ENCODE data around the gene C2CD5. TPM values are rescaled to one million over a fixed set of nuclear protein-coding genes. Genes with fewer than 3 reads are reported as not detected.

The C2CD5 gene
- total and polyA plus RNA-seq, 2 of the 4 experiments (the other 2 are of a cell fraction): 14.5 to 15.8 TPM

DNA sequence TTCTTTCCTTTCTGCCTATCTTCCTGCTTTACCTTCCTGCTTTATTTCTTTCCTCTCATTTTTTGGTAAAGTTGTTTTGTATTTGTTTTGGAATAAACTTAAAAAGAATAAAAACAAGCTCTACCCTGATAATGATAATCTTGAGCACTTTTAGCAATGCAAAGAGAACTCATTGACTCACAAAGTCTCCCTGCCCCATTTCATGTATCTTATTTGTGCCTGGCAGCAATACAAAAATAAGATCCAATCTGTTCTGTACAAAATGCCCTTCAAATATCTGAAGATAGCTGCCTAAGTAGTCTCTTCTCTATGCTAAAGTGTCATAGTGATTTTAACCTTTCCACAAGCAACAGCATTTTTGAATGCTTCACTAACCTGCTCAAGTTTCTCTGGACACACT, 49.5 kb upstream of the C2CD5 start:
- Histone ChIP-seq H2AK5ac (ENCODE audit: low read depth, low read length) (no peak overlapping the region), H3K9me1 (ENCODE audit: insufficient read depth, low read length) (no peaks in the 10 kb centered on the region), H3K79me1 (ENCODE audit: low read depth in 1 of 2, low read length in 2 of 2) (no peaks in the 10 kb centered on the region), H3K18ac (ENCODE audit: low read depth, low read length) (no peak overlapping the region), H3K36me3 (ENCODE audit: control insufficient read depth, insufficient read depth, low read length) (no peaks in the 10 kb centered on the region), H2AFZ (replicated peaks; ENCODE audit: low read length, poor library complexity) (no peak overlapping the region), H3K9me3 (ENCODE audit: control insufficient read depth, insufficient read depth, low read length) (no peaks in the 10 kb centered on the region), H3K23ac (ENCODE audit: low read depth, low read length) (no peak overlapping the region), H3K4me2 (ENCODE audit: low read depth, low read length) (no peak overlapping the region), H3K56ac (ENCODE audit: extremely low read depth, insufficient read depth, low read length) (no peak overlapping the region), H3K9ac (ENCODE audit: low read depth, low read length) (no peak overlapping the region), H4K91ac (ENCODE audit: insufficient read depth, low read depth, low read length) (no peak overlapping the region), H3K4me3 (ENCODE audit: insufficient read depth, low read depth, low read length) (no peak overlapping the region), H2BK120ac (ENCODE audit: low read depth, low read length) (no peak overlapping the region), H2BK15ac (ENCODE audit: low read depth, low read length) (no peak overlapping the region), H3K4me1 (ENCODE audit: control insufficient read depth, insufficient read depth, low read length) (no peaks in the 10 kb centered on the region), H4K20me1 (ENCODE audit: insufficient read depth, low read length) (no peaks in the 10 kb centered on the region), H2AK9ac (replicated peaks; ENCODE audit: low read depth, low read length, poor library complexity) (no peak overlapping the region), H3K27ac (ENCODE audit: insufficient read depth, low read length) (no peak overlapping the region), H2BK20ac (ENCODE audit: low read depth, low read length) (no peak overlapping the region), H2BK5ac (ENCODE audit: low read depth, low read length, poor library complexity, severe bottlenecking) (no peak overlapping the region), H4K5ac (ENCODE audit: low read depth, low read length) (no peak overlapping the region), H4K8ac (ENCODE audit: low read depth in 2 of 2, low read length in 2 of 2) (no peak overlapping the region), H3K4ac (ENCODE audit: low read depth, low read length) (no peak overlapping the region), H3K14ac (replicated peaks; ENCODE audit: low read depth, low read length) (no peak overlapping the region), H3K27me3 (ENCODE audit: control insufficient read depth, insufficient read depth, low read length) (no peaks in the 10 kb centered on the region)
- ChIA-PET POLR2A (ENCODE audit: unreplicated experiment) (interaction anchor here (0.6 kb wide), 1 partner anchor 630 kb away, joined by 3 read pairs; no protein-coding TSS in a partner anchor), CTCF (no interaction called here)
- BruUV-seq (replicated peaks): no TSS peak
- no peak for TF ChIP-seq RAD21 (IDR thresholded peaks at IDR 0.05; ENCODE audit: low read length)
- TF ChIP-seq SMC3 (IDR thresholded peaks at IDR 0.05; ENCODE audit: low read depth, low read length): no peak
- TF ChIP-seq FOS (IDR thresholded peaks at IDR 0.05; ENCODE audit: low read depth, low read length): no peak
- TF ChIP-seq BHLHE40 (IDR thresholded peaks at IDR 0.05; ENCODE audit: low read depth, low read length): no peak
- TF ChIP-seq NFE2L2 (IDR thresholded peaks at IDR 0.05; ENCODE audit: low read depth, low read length): no peak
- TF ChIP-seq RCOR1 (IDR thresholded peaks at IDR 0.05; ENCODE audit: insufficient replicate concordance, low read length): no peak
- no peak for TF ChIP-seq RFX5 (IDR thresholded peaks at IDR 0.05; ENCODE audit: low read depth, low read length)
- no peak for TF ChIP-seq CTCF (conservative IDR thresholded peaks at IDR 0.05; ENCODE audit: low read depth, low read length)
- no peak for TF ChIP-seq MXI1 (IDR thresholded peaks at IDR 0.05; ENCODE audit: borderline replicate concordance, low read depth, low read length)
- TF ChIP-seq MAZ (IDR thresholded peaks at IDR 0.05; ENCODE audit: borderline replicate concordance, low read depth, low read length): no peak
- no peak for TF ChIP-seq USF2 (IDR thresholded peaks at IDR 0.05; ENCODE audit: low read depth, low read length)
- TF ChIP-seq POLR2A (IDR thresholded peaks at IDR 0.05; ENCODE audit: low read depth, low read length): no peak
- no peak for TF ChIP-seq CEBPB (IDR thresholded peaks at IDR 0.05; ENCODE audit: low read depth, low read length)
- no peak for TF ChIP-seq CHD1 (IDR thresholded peaks at IDR 0.05; ENCODE audit: low read depth, low read length)
- TF ChIP-seq MAFK (IDR thresholded peaks at IDR 0.05; ENCODE audit: low read depth, low read length): no peak
- TF ChIP-seq ELK1 (IDR thresholded peaks at IDR 0.05; ENCODE audit: borderline replicate concordance, low read depth, low read length): no peak
- ATAC-seq (ENCODE audit: low read depth) (no peak), DNase-seq (no peak)
- intact Hi-C loops (cut with micrococcal nuclease) (no loop called here), dilution Hi-C loops (cut with HindIII; ENCODE audit: low sequenced_read_pairs, unreplicated experiment) (no loop called here), in situ Hi-C loops (cut with MboI; ENCODE audit: low sequenced_read_pairs) (no loop called here)

Data from IMR-90 (cell line).